ENCODE measurements around the gene SRPK3. TPM values are rescaled to one million over a fixed set of nuclear protein-coding genes. Genes with fewer than 3 reads are reported as not detected.
A peak's percentile ranks its signal among the peaks of the same experiment; 100 is the strongest.

The SRPK3 gene
- 0.23 TPM in 1 of 2 replicates, not detected in the other for total RNA-seq (2014; rRNA removed; shearing (Covaris generic))
- polyA plus RNA-seq (2016; fragmentation: Nextera tagmentation; extraction: Ambion mirVana): 0.15 and 0.19 TPM in 2 replicates
- long read RNA-seq: 0 reads

- DNase-seq (ENCODE audit: low spot score): no peak
- Mint-ChIP-seq H3K36me3 (ENCODE audit: low read depth) (no peaks in the 10 kb centered on the region), H3K4me1 (peaks cover 7% of the 10 kb centered on the region; the same call in 2 of the 3 replicates), H3K9me3 (no peaks in the 10 kb centered on the region), H3K27me3 (ENCODE audit: insufficient read depth, low read depth, poor library complexity) (peaks cover 8% of the 10 kb centered on the region), H3K4me3 (no peak within 1 kb of the TSS), H3K27ac (peak within 1 kb of the TSS; percentile 21; the same call in 1 of the 2 replicates)
- no peaks in the 10 kb centered on the region for H3F3A ChIP-seq (replicated peaks; ENCODE audit: low read depth)
- H3K27ac ChIP-seq (ENCODE audit: low read depth): no peak within 1 kb of the TSS
- TF ChIP-seq STAT1 (IDR thresholded peaks at IDR 0.05; ENCODE audit: unreplicated experiment) (no peak), REST (IDR thresholded peaks at IDR 0.05; ENCODE audit: unreplicated experiment) (no peak), POLR2AphosphoS5 (IDR thresholded peaks at IDR 0.05; ENCODE audit: low read depth) (no peak), JUNB (IDR thresholded peaks at IDR 0.05; ENCODE audit: unreplicated experiment) (no peak), ETS1 (IDR thresholded peaks at IDR 0.05) (no peak)
- ATAC-seq: no peak
- no peak within 1 kb of the TSS for H3K4me2 ChIP-seq
- no peaks in the 10 kb centered on the region for H3K4me1 ChIP-seq (ENCODE audit: insufficient read depth)
- H2AFZ ChIP-seq: no peak within 1 kb of the TSS
- no peaks in the 10 kb centered on the region for H3K36me3 ChIP-seq (ENCODE audit: insufficient read depth)
- no peaks in the 10 kb centered on the region for H3K79me2 ChIP-seq (replicated peaks; ENCODE audit: insufficient read depth)
- no peak within 1 kb of the TSS for H3K4me3 ChIP-seq
- no peaks in the 10 kb centered on the region for H4K20me1 ChIP-seq (replicated peaks; ENCODE audit: insufficient read depth)
- no peaks in the 10 kb centered on the region for H3K27me3 ChIP-seq (ENCODE audit: insufficient read depth)
- H3K9me2 ChIP-seq (ENCODE audit: insufficient read depth): no peaks in the 10 kb centered on the region
These were observed at the start of gene SRPK3 for GRCh38 chrX:153780678-153781427. Gene SRPK3 (plus strand): TSS chrX:153781041. CDS start chrX:153781087, 46 bp downstream.

- Mint-ChIP-seq H3K36me3 (ENCODE audit: low read depth) (peaks cover 9% of the 10 kb centered on the region; the same call in 1 of the 3 replicates), H3K9me3 (peaks cover 2% of the 10 kb centered on the region; the same call in 1 of the 3 replicates), H3K27me3 (ENCODE audit: insufficient read depth, low read depth, poor library complexity) (peaks cover 5% of the 10 kb centered on the region), H3K4me3 (no peak overlapping the region), H3K27ac (no peak overlapping the region), H3K4me1 (peaks cover 21% of the 10 kb centered on the region)
- ATAC-seq (no peak), DNase-seq (ENCODE audit: low spot score) (no peak)
- Histone ChIP-seq H4K20me1 (replicated peaks; ENCODE audit: insufficient read depth) (no peaks in the 10 kb centered on the region), H3K27ac (ENCODE audit: low read depth) (no peak overlapping the region), H3F3A (replicated peaks; ENCODE audit: low read depth) (no peaks in the 10 kb centered on the region), H3K4me1 (ENCODE audit: insufficient read depth) (peaks cover 8% of the 10 kb centered on the region; the same call in 1 of the 2 replicates), H3K4me3 (no peak overlapping the region), H3K27me3 (ENCODE audit: insufficient read depth) (no peaks in the 10 kb centered on the region), H2AFZ (no peak overlapping the region), H3K36me3 (ENCODE audit: insufficient read depth) (no peaks in the 10 kb centered on the region), H3K9me2 (ENCODE audit: insufficient read depth) (no peaks in the 10 kb centered on the region), H3K79me2 (replicated peaks; ENCODE audit: insufficient read depth) (no peaks in the 10 kb centered on the region), H3K4me2 (no peak overlapping the region)
- TF ChIP-seq POLR2AphosphoS5 (IDR thresholded peaks at IDR 0.05; ENCODE audit: low read depth) (no peak), ZNF331 (CRISPR knock-in tag; IDR thresholded peaks at IDR 0.05; ENCODE audit: low read depth) (no peak), EZH2phosphoT487 (IDR thresholded peaks at IDR 0.05; ENCODE audit: unreplicated experiment) (no peak)
These were observed 49.6 kb upstream of the SRPK3 start for GRCh38 chrX:153731117-153731844.
